Glutamatergic neuron (in vitro differentiated cells): ENCODE results near the gene SEC11A. TPM values are rescaled to one million over a fixed set of nuclear protein-coding genes. Genes with fewer than 3 reads are reported as not detected.

Source experiments
- DNase-seq: peaks from one replicate; pipeline ENCODE4 v3.0.0; 2022
- H3K27ac Mint-ChIP-seq: one replicate; pipeline ENCODE4 v1.8.0; 2020; ENCODE audit warnings: mild to moderate bottlenecking, mixed read lengths, inconsistent platforms; ENCODE audit not compliant: unreplicated experiment
- H3K27me3 Mint-ChIP-seq: one replicate; pipeline ENCODE4 v1.8.0; 2020; ENCODE audit warnings: mild to moderate bottlenecking, moderate library complexity, mixed read lengths, inconsistent platforms; ENCODE audit not compliant: unreplicated experiment
- H3K36me3 Mint-ChIP-seq: one replicate; pipeline ENCODE4 v1.8.0; 2020; ENCODE audit warnings: mild to moderate bottlenecking, mixed read lengths, inconsistent platforms; ENCODE audit not compliant: unreplicated experiment
- H3K4me1 Mint-ChIP-seq: one replicate; pipeline ENCODE4 v1.8.0; 2020; ENCODE audit warnings: mild to moderate bottlenecking, low read depth, mixed read lengths, inconsistent platforms; ENCODE audit not compliant: unreplicated experiment
- H3K4me3 Mint-ChIP-seq: one replicate; pipeline ENCODE4 v1.8.0; 2020; ENCODE audit warnings: mild to moderate bottlenecking, mixed read lengths, inconsistent platforms; ENCODE audit not compliant: unreplicated experiment
- H3K9me3 Mint-ChIP-seq: one replicate; pipeline ENCODE4 v1.8.0; 2020; ENCODE audit warnings: mild to moderate bottlenecking, moderate library complexity, mixed read lengths, inconsistent platforms; ENCODE audit not compliant: unreplicated experiment
- CTCF ChIP-seq: fragments of 200-600 bp; sonication (generic); IDR thresholded peaks from one replicate; pipeline ENCODE4 v1.5.0; 2021; ENCODE audit not compliant: partially characterized antibody, unreplicated experiment
- total RNA-seq: library from RNA; stranded (reverse); fragmentation: NEBNext Ultra II Directional; extraction: Animal tissue kit (Norgen Biotek cat#: 25700); gene quantifications from one replicate; pipeline ENCODE4 v1.2.1, GENCODE V29; 2021; ENCODE audit not compliant: unreplicated experiment

The SEC11A gene
- total RNA-seq, 1 donor from 2014 or later = 84.3 TPM

DNA sequence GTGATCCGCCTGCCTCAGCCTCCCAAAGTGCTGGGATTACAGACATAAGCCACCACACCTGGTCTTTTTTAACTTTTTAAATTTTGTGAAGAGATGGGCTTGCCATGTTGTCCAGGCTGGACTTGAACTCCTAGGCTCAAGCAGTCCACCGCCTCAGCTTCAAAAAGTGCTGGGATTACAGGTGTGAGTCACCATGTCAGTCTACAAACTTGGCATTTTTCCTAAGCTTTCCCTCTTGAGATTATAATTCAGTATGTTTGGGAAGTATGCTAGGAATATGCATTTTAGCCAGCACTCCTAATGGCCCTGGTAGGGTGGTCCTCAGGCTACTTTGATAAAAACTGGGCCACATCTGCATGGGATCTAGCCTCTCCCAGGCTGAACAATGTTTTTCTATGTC is 66.2 kb downstream of the SEC11A start:
- Mint-ChIP-seq H3K9me3 (no peaks in the 10 kb centered on the region), H3K4me1 (no peaks in the 10 kb centered on the region), H3K36me3 (peaks cover 5% of the 10 kb centered on the region), H3K4me3 (no peak overlapping the region), H3K27ac (no peak overlapping the region), H3K27me3 (peaks cover 3% of the 10 kb centered on the region)
- TF ChIP-seq CTCF = no peak
- DNase-seq = no peak

DNA sequence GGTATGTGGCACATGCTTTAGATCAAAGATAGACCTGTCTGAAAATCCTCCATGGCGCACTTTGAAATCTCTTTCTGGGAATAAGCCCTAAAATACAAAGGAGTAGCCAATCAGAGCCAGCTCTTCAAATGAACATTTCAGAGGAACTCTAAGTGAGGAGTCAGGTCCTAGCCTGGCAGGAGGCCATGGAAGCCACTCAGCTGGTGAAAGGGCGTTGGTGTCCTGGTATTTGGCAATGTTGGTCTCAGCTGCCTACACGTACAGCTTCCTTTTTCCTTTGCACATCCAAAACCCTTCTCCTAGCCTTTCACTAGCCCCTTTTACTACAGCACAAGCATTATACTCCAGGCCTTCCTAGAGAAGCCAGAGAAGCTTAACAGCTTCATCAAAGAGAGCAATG is 67.4 kb downstream of the SEC11A start:
- H3K4me3 Mint-ChIP-seq = no peak overlapping the region
- peaks cover 3% of the 10 kb centered on the region for H3K27me3 Mint-ChIP-seq
- no peaks in the 10 kb centered on the region for H3K9me3 Mint-ChIP-seq
- DNase-seq = no peak
- no peak overlapping the region for H3K27ac Mint-ChIP-seq
- H3K4me1 Mint-ChIP-seq = no peaks in the 10 kb centered on the region
- no peak for TF ChIP-seq CTCF
- H3K36me3 Mint-ChIP-seq = peaks cover 5% of the 10 kb centered on the region

DNA sequence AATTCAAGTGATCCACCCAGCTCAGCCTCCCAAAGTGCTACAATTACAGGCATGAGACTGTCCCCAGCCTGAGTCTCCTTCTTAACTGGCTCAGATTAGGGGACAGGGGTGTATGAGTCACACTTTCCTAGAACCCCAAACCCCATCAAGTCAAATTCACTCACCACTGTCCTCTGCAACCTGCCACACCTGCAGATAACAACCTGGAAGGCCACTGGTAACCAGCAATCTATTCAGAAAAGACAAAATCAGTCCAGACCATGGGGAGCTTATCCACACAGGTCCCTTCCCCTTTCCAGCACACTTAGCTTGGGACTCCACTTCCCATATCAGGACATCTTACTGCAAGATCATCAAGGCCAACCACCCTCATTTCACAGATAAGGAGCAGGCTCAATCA is 68.2 kb downstream of the SEC11A start:
- no peak for TF ChIP-seq CTCF
- Mint-ChIP-seq H3K4me3 (no peak overlapping the region), H3K9me3 (no peaks in the 10 kb centered on the region), H3K4me1 (no peaks in the 10 kb centered on the region), H3K27me3 (peaks cover 3% of the 10 kb centered on the region), H3K36me3 (peaks cover 5% of the 10 kb centered on the region), H3K27ac (no peak overlapping the region)
- no peak for DNase-seq

- Mint-ChIP-seq H3K27ac (no peak overlapping the region), H3K4me3 (no peak overlapping the region), H3K27me3 (peaks cover 3% of the 10 kb centered on the region), H3K36me3 (peaks cover 5% of the 10 kb centered on the region), H3K4me1 (no peaks in the 10 kb centered on the region), H3K9me3 (no peaks in the 10 kb centered on the region)
- no peak for DNase-seq
- TF ChIP-seq CTCF = no peak
These were observed 69.9 kb downstream of the SEC11A start for GRCh38 chr15:84645997-84646396.

GRCh38 chr15:84645496-84645895 is 70.4 kb downstream of the SEC11A start:
- Mint-ChIP-seq H3K36me3 (peaks cover 5% of the 10 kb centered on the region), H3K27ac (no peak overlapping the region), H3K27me3 (peaks cover 3% of the 10 kb centered on the region), H3K9me3 (no peaks in the 10 kb centered on the region), H3K4me3 (no peak overlapping the region), H3K4me1 (no peaks in the 10 kb centered on the region)
- no peak for DNase-seq
- no peak for TF ChIP-seq CTCF
